Measurements from ENCODE around the gene AGO1. TPM values are rescaled to one million over a fixed set of nuclear protein-coding genes. Genes with fewer than 3 reads are reported as not detected.

Gene AGO1
- total and polyA plus RNA-seq, 2 of the 13 experiments (the other 11 are each of a cell fraction or from before 2014, with no cell fraction given): 9.2 to 18.6 TPM

- TF ChIP-seq NFAT5 (CRISPR knock-in tag; IDR thresholded peaks at IDR 0.05) (0 out of 2 replicates have a peak, but pooled peaks have one; percentile 30), ZNF18 (CRISPR knock-in tag; IDR thresholded peaks at IDR 0.05; ENCODE audit: insufficient replicate concordance) (peak; percentile 85), BATF2 (CRISPR knock-in tag; IDR thresholded peaks at IDR 0.05) (0 out of 2 replicates have a peak, but pooled peaks have one; percentile 82), MATR3 (CRISPR knock-in tag; IDR thresholded peaks at IDR 0.05) (no peak), ELF4 (CRISPR knock-in tag; IDR thresholded peaks at IDR 0.05; ENCODE audit: borderline replicate concordance) (no peak), PAF1 (CRISPR knock-in tag; IDR thresholded peaks at IDR 0.05) (no peak), AGO1 (IDR thresholded peaks at IDR 0.05; ENCODE audit: low read depth, low read length, poor library complexity, severe bottlenecking) (peak; percentile 60), MED1 (CRISPR knock-in tag; IDR thresholded peaks at IDR 0.05) (no peak), ZNF513 (CRISPR knock-in tag; conservative IDR thresholded peaks at IDR 0.05) (no peak), ZNF777 (CRISPR knock-in tag; IDR thresholded peaks at IDR 0.05) (peak; percentile 92), SNAPC5 (CRISPR knock-in tag; IDR thresholded peaks at IDR 0.05; ENCODE audit: borderline replicate concordance) (peak; percentile 70; the same call in 1 of the 2 replicates), GZF1 (CRISPR knock-in tag; IDR thresholded peaks at IDR 0.05) (no peak), MBD4 (IDR thresholded peaks at IDR 0.05; ENCODE audit: borderline replicate concordance, low read length) (no peak), SMC3 (IDR thresholded peaks at IDR 0.05; ENCODE audit: low read length) (no peak), SNAPC2 (CRISPR knock-in tag; IDR thresholded peaks at IDR 0.05) (peak; percentile 22; the same call in 1 of the 2 replicates), ZNF484 (CRISPR knock-in tag; IDR thresholded peaks at IDR 0.05; ENCODE audit: borderline replicate concordance, low read depth) (no peak), ZNF7 (CRISPR knock-in tag; IDR thresholded peaks at IDR 0.05) (no peak), ZNF44 (CRISPR knock-in tag; IDR thresholded peaks at IDR 0.05) (no peak), ZMYM4 (CRISPR knock-in tag; IDR thresholded peaks at IDR 0.05) (no peak; the same call in none of the 2 replicates), SAP130 (CRISPR knock-in tag; IDR thresholded peaks at IDR 0.05; ENCODE audit: low read depth) (peak; percentile 69), DNMT3B (CRISPR knock-in tag; conservative IDR thresholded peaks at IDR 0.05) (no peak)
Observed at GRCh38 chr1:35930593-35931445, 47.8 kb downstream of the AGO1 start, which contains the start of gene AGO3 (continued).
